Ectodermal cell (in vitro differentiated cells): Measurements from ENCODE around the gene GID4.

Source experiments
- H3K27ac ChIP-seq: 2 replicates; pipeline ENCODE4 v1.7.0; 2013; ENCODE audit warnings: mild to moderate bottlenecking, low read depth, low read length; ENCODE audit not compliant: insufficient read depth, poor library complexity, severe bottlenecking
- H3K27me3 ChIP-seq: 2 replicates; pipeline ENCODE4 v1.7.0; 2013; ENCODE audit warnings: mild to moderate bottlenecking, low read length; ENCODE audit not compliant: insufficient read depth, control insufficient read depth, poor library complexity, severe bottlenecking
- H3K36me3 ChIP-seq: one replicate; pipeline ENCODE4 v1.7.0; 2013; ENCODE audit warnings: low read length; ENCODE audit not compliant: control insufficient read depth, insufficient read depth
- H3K4me1 ChIP-seq: one replicate; pipeline ENCODE4 v1.7.0; 2013; ENCODE audit warnings: low read length; ENCODE audit not compliant: control insufficient read depth, insufficient read depth
- H3K4me3 ChIP-seq: 2 replicates; pipeline ENCODE4 v1.7.0; 2013; ENCODE audit warnings: low read depth, low read length, control low read depth; ENCODE audit not compliant: insufficient read depth
- H3K9me3 ChIP-seq: 2 replicates; pipeline ENCODE4 v1.7.0; 2013; ENCODE audit warnings: mild to moderate bottlenecking, low read length, moderate library complexity; ENCODE audit not compliant: control insufficient read depth
- WGBS, 2 experiments: methylation state at CpG; one replicate each; pipeline ENCODE4 v1.1.7; 2013; ENCODE audit warnings: missing lambda C conversion rate in 2 of 2; 5-methylcytosine and 5-hydroxymethylcytosine counted together

The GID4 gene

GRCh38 chr17:18002171-18002570 lies 37.0 kb upstream of the GID4 start:
- 98 to 100% methylated on average over 2 of the region's 2 CpGs for WGBS, 2 experiments
- H3K36me3 ChIP-seq = no peaks in the 10 kb centered on the region
- no peak overlapping the region for H3K4me3 ChIP-seq
- no peak overlapping the region for H3K27ac ChIP-seq
- H3K27me3 ChIP-seq = no peaks in the 10 kb centered on the region
- H3K4me1 ChIP-seq = no peaks in the 10 kb centered on the region
- no peaks in the 10 kb centered on the region for H3K9me3 ChIP-seq

DNA sequence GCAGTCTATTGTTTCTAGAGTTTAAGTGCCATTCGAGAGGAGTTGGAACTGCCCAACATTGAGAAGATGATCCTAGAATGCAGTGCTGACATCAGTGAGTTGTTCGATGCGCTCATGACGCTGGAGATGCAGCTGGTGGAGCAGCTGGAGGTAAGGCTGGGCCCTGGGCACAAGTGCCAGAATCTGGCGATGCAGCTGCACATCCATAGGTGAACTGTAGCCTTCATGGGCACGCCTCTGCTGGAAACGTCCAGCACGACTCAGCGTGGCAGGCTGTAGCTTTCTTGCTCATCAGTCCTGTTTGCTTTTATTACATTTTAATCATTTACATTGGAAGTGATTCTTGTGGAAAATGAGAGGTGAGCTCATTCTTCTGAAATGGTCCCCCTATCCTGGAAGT lies 34.9 kb upstream of the GID4 start:
- Histone ChIP-seq H3K36me3 (no peaks in the 10 kb centered on the region), H3K9me3 (no peaks in the 10 kb centered on the region), H3K4me3 (no peak overlapping the region), H3K27me3 (no peaks in the 10 kb centered on the region), H3K4me1 (no peaks in the 10 kb centered on the region), H3K27ac (no peak overlapping the region)
- 92 to 94% methylated on average over 9 of the region's 9 CpGs for WGBS, 2 experiments

GRCh38 chr17:18004884-18005305 lies 34.3 kb upstream of the GID4 start:
- Histone ChIP-seq H3K9me3 (no peaks in the 10 kb centered on the region), H3K27ac (no peak overlapping the region), H3K36me3 (no peaks in the 10 kb centered on the region), H3K4me3 (no peak overlapping the region), H3K4me1 (no peaks in the 10 kb centered on the region), H3K27me3 (no peaks in the 10 kb centered on the region)
- 82 to 86% methylated on average over 9 of the region's 9 CpGs for WGBS, 2 experiments

DNA sequence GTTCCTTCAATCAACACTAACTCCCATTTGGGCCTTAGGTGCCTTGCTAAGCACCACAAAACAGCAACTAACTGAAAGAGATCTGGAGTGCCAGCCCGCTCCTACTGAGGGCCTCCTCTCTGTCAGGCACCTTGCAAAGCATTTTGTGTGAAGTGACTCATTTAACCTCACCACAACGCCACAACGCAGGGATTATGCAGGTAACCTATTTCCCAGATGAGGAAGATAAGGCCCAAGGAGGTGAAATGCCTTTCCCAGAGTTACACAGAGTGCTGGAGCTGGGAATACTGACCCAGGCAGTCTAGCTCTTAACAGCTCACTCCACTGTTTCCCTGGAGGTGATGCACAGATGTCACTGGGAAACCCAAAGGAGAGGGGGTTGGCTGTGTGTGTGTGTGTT lies 33.7 kb upstream of the GID4 start:
- no peaks in the 10 kb centered on the region for H3K9me3 ChIP-seq
- no peak overlapping the region for H3K4me3 ChIP-seq
- WGBS, 2 experiments = 89 to 94% methylated on average over 3 of the region's 3 CpGs
- H3K27me3 ChIP-seq = no peaks in the 10 kb centered on the region
- H3K4me1 ChIP-seq = no peaks in the 10 kb centered on the region
- H3K36me3 ChIP-seq = no peaks in the 10 kb centered on the region
- H3K27ac ChIP-seq = no peak overlapping the region

DNA sequence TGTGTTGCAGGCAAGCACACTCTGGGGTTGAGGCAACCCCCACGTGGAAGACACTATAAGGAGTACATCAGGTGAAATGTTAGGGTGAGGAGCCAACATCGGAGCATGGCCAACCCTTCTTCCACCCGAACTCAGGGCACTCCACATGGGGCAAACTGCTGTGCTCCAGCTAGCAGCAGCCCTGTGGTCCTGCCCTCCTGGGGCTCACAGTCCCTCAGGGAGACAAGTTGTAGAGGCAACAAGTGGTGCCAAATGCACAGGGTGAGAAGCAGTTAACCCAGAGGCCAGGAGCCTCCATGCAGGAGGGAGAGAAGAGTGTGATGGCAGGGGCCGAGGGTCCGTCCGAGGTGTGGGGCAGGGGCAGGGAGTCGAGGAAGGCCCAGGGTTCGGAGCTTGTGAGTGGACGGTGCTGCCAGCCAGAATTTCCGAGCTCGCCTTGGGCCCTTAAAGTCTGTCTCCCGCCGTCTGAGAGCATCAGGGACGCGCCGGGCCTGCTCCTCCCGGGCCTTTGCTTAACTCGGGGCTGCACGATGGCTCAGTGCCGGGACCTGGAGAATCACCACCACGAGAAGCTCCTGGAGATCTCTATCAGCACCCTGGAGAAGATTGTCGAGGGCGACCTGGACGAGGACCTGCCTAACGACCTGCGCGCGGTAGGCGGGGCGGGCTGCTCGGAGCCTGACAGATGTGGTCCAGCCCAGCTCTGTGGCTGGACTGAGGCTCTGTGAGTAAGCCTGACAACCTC lies 32.5 kb upstream of the GID4 start:
- WGBS, 2 experiments = 89 to 90% methylated on average over 28 to 29 of the region's 31 CpGs
- Histone ChIP-seq H3K36me3 (no peaks in the 10 kb centered on the region), H3K9me3 (no peaks in the 10 kb centered on the region), H3K4me1 (no peaks in the 10 kb centered on the region), H3K27ac (no peak overlapping the region), H3K27me3 (no peaks in the 10 kb centered on the region), H3K4me3 (no peak overlapping the region)

- no peak overlapping the region for H3K4me3 ChIP-seq
- WGBS, 2 experiments = 76 to 94% methylated on average over 4 to 5 of the region's 5 CpGs
Observed at GRCh38 chr17:18008496-18009268, 30.5 kb upstream of the GID4 start.

GRCh38 chr17:18009609-18010420 lies 29.4 kb upstream of the GID4 start:
- WGBS, 2 experiments = 86 to 88% methylated on average over 8 of the region's 8 CpGs

More at GRCh38 chr17:18008496-18009268, 30.5 kb upstream of the GID4 start:
- no peak overlapping the region for H3K27ac ChIP-seq
- H3K27me3 ChIP-seq = no peaks in the 10 kb centered on the region
- H3K9me3 ChIP-seq = no peaks in the 10 kb centered on the region
- no peaks in the 10 kb centered on the region for H3K4me1 ChIP-seq
- no peaks in the 10 kb centered on the region for H3K36me3 ChIP-seq

DNA sequence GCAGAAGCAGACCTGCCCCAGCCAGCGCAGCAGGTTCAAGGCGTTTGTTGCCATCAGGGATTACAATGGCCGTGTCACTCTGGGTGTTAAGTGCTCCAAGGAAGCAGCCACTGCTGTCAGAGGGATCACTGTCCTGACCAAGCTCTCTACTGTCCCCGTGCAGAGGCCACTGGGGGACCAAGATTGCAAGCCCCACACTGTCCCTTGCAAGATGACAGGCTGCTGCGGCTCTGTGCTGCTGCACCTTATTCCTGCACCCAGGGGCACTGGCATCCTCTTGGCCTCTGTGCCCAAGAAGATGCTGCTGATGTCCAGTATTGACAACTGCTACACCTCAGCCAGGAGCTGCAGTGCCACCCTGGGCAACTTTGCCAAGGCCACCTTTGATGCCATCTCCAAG lies 27.9 kb upstream of the GID4 start:
- no peak overlapping the region for H3K27ac ChIP-seq
- no peaks in the 10 kb centered on the region for H3K9me3 ChIP-seq
- WGBS, 2 experiments = 94 to 96% methylated on average over 5 of the region's 5 CpGs
- no peaks in the 10 kb centered on the region for H3K27me3 ChIP-seq
- H3K4me3 ChIP-seq = no peak overlapping the region
- H3K4me1 ChIP-seq = no peaks in the 10 kb centered on the region
- no peaks in the 10 kb centered on the region for H3K36me3 ChIP-seq

More at GRCh38 chr17:18009609-18010420, 29.4 kb upstream of the GID4 start:
- Histone ChIP-seq H3K27ac (no peak overlapping the region), H3K36me3 (no peaks in the 10 kb centered on the region), H3K27me3 (no peaks in the 10 kb centered on the region), H3K4me1 (no peaks in the 10 kb centered on the region), H3K9me3 (no peaks in the 10 kb centered on the region), H3K4me3 (no peak overlapping the region)

GRCh38 chr17:18014006-18014405 lies 25.2 kb upstream of the GID4 start:
- H3K36me3 ChIP-seq = no peaks in the 10 kb centered on the region
- H3K27me3 ChIP-seq = no peaks in the 10 kb centered on the region
- no peaks in the 10 kb centered on the region for H3K4me1 ChIP-seq
- no peak overlapping the region for H3K4me3 ChIP-seq
- no peaks in the 10 kb centered on the region for H3K9me3 ChIP-seq
- no peak overlapping the region for H3K27ac ChIP-seq
- 91 to 94% methylated on average over 6 of the region's 6 CpGs for WGBS, 2 experiments

DNA sequence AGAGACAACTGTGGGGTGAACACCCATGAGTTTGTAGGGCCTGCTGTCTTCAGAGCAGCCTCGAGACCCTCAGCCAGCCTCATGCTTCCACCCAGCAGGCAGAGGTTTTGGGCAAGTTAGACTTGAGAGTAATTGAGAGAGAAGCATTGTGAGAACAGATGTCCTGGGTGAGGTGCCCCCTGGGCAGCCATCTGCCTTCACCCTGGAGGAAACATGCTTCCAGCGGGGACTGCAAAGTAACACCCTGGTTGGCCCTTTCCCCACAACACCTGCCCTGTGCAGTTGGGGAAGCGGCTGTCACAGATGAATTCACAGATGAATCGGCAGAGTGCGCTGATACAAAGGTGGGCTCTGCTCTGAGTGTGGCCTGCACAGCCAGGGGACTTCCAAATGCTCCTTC lies 23.6 kb upstream of the GID4 start:
- Histone ChIP-seq H3K9me3 (no peaks in the 10 kb centered on the region), H3K36me3 (no peaks in the 10 kb centered on the region), H3K4me1 (no peaks in the 10 kb centered on the region), H3K27ac (no peak overlapping the region), H3K4me3 (no peak overlapping the region), H3K27me3 (no peaks in the 10 kb centered on the region)
- 95 to 96% methylated on average over 5 of the region's 5 CpGs for WGBS, 2 experiments
